GM23338 (cell line): Measurements from ENCODE around the gene NCS1. TPM values are rescaled to one million over a fixed set of nuclear protein-coding genes. Genes with fewer than 3 reads are reported as not detected.

ENCODE experiments used
- ATAC-seq: fragments of 200-7000 bp; cut with Tn5 transposase; 3 replicates; pipeline ENCODE4 v1.9.1; 2020
- DNase-seq: peaks from one replicate; pipeline ENCODE4 v3.0.0-alpha.2; 2015; ENCODE audit warnings: low spot score
- H2AFZ ChIP-seq: fragments of 200-600 bp; sonication (generic); 2 replicates; pipeline ENCODE4 v1.8.0; 2016; ENCODE audit warnings: antibody characterized with exemption, mild to moderate bottlenecking, moderate library complexity
- H3F3A ChIP-seq: fragments of 200-600 bp; sonication (generic); replicated peaks from 2 replicates; pipeline ENCODE4 v1.8.0; 2017; ENCODE audit warnings: antibody characterized with exemption, mixed run types, low read depth
- H3K27ac ChIP-seq: fragments of 200-600 bp; sonication (generic); 2 replicates; pipeline ENCODE4 v1.6.1; 2016; ENCODE audit warnings: low read depth
- H3K27me3 ChIP-seq: fragments of 200-600 bp; sonication (generic); 2 replicates; pipeline ENCODE4 v1.8.0; 2016; ENCODE audit warnings: mild to moderate bottlenecking, mixed run types, moderate library complexity; ENCODE audit not compliant: insufficient read depth
- H3K36me3 ChIP-seq: fragments of 200-600 bp; sonication (generic); 2 replicates; pipeline ENCODE4 v1.8.0; 2016; ENCODE audit warnings: mild to moderate bottlenecking; ENCODE audit not compliant: insufficient read depth
- H3K4me1 ChIP-seq: fragments of 200-600 bp; sonication (generic); 2 replicates; pipeline ENCODE4 v1.8.0; 2016; ENCODE audit warnings: mild to moderate bottlenecking, moderate library complexity; ENCODE audit not compliant: insufficient read depth
- H3K4me2 ChIP-seq: fragments of 200-600 bp; sonication (generic); 2 replicates; pipeline ENCODE4 v1.7.1; 2017; ENCODE audit warnings: mixed run types
- H3K4me3 ChIP-seq: fragments of 200-600 bp; sonication (generic); 2 replicates; pipeline ENCODE4 v1.6.1; 2016; ENCODE audit warnings: mixed run types
- H3K79me2 ChIP-seq: fragments of 200-600 bp; sonication (generic); replicated peaks from 2 replicates; pipeline ENCODE4 v1.8.0; 2017; ENCODE audit warnings: mild to moderate bottlenecking; ENCODE audit not compliant: insufficient read depth
- H3K9me2 ChIP-seq: fragments of 200-600 bp; sonication (generic); 2 replicates; pipeline ENCODE4 v1.8.0; 2017; ENCODE audit not compliant: insufficient read depth
- H4K20me1 ChIP-seq: fragments of 200-600 bp; sonication (generic); replicated peaks from 2 replicates; pipeline ENCODE4 v1.8.0; 2017; ENCODE audit warnings: mild to moderate bottlenecking; ENCODE audit not compliant: insufficient read depth
- H3K27ac Mint-ChIP-seq: 2 replicates; pipeline ENCODE4 v1.8.0; 2020; ENCODE audit warnings: inconsistent platforms, mild to moderate bottlenecking, moderate library complexity, mixed read lengths
- H3K27me3 Mint-ChIP-seq: 3 replicates; pipeline ENCODE4 v1.8.0; 2022; ENCODE audit warnings: low read depth, mild to moderate bottlenecking, moderate library complexity, mixed read lengths, inconsistent platforms; ENCODE audit not compliant: insufficient read depth, poor library complexity
- H3K36me3 Mint-ChIP-seq: 3 replicates; pipeline ENCODE4 v1.8.0; 2021; ENCODE audit warnings: low read depth, mild to moderate bottlenecking, inconsistent platforms, moderate library complexity, mixed read lengths
- H3K4me1 Mint-ChIP-seq: 3 replicates; pipeline ENCODE4 v1.8.0; 2020; ENCODE audit warnings: mild to moderate bottlenecking, inconsistent platforms, mixed read lengths
- H3K4me3 Mint-ChIP-seq: 3 replicates; pipeline ENCODE4 v1.8.0; 2021; ENCODE audit warnings: moderate library complexity, mild to moderate bottlenecking, inconsistent platforms, mixed read lengths
- H3K9me3 Mint-ChIP-seq: 3 replicates; pipeline ENCODE4 v1.8.0; 2020; ENCODE audit warnings: moderate library complexity, mild to moderate bottlenecking, inconsistent platforms, mixed read lengths
- CREB1 ChIP-seq: fragments of 250-450 bp; sonication (Bioruptor Pico); IDR thresholded peaks from 2 replicates; pipeline ENCODE4 v1.5.0; 2020; ENCODE audit warnings: low read depth, mild to moderate bottlenecking, moderate library complexity
- CTCF ChIP-seq, 2 experiments: fragments of 200-600 bp in 1 of 2; sonication (generic) in 1 of 2; conservative IDR thresholded peaks; 2 replicates each; pipeline versions ENCODE4 v1.5.1 to v1.6.1; 2016 to 2017; ENCODE audit warnings: antibody characterized with exemption in 2 of 2, low read depth in 2 of 2, mild to moderate bottlenecking in 2 of 2, moderate library complexity in 1 of 2
- ETS1 ChIP-seq: IDR thresholded peaks from 2 replicates; pipeline ENCODE4 v1.6.1; 2016; ENCODE audit warnings: antibody characterized with exemption
- EZH2 ChIP-seq: fragments of 200-600 bp; sonication (generic); IDR thresholded peaks from one replicate; pipeline ENCODE4 v1.8.0; 2017; ENCODE audit warnings: antibody characterized with exemption, mild to moderate bottlenecking, low read depth; ENCODE audit not compliant: unreplicated experiment
- EZH2phosphoT487 ChIP-seq: fragments of 200-600 bp; sonication (generic); IDR thresholded peaks from one replicate; pipeline ENCODE4 v1.8.1; 2018; ENCODE audit warnings: antibody characterized with exemption; ENCODE audit not compliant: unreplicated experiment
- JUNB ChIP-seq: IDR thresholded peaks from one replicate; pipeline ENCODE4 v1.6.1; 2016; ENCODE audit warnings: antibody characterized with exemption; ENCODE audit not compliant: unreplicated experiment
- NANOG ChIP-seq: IDR thresholded peaks from 2 replicates; pipeline ENCODE4 v1.6.1; 2016; ENCODE audit warnings: antibody characterized with exemption, borderline replicate concordance
- POLR2AphosphoS5 ChIP-seq: IDR thresholded peaks from 2 replicates; pipeline ENCODE4 v1.6.1; 2016; ENCODE audit warnings: antibody characterized with exemption, low read depth
- REST ChIP-seq: IDR thresholded peaks from one replicate; pipeline ENCODE4 v1.6.1; 2018; ENCODE audit warnings: antibody characterized with exemption; ENCODE audit not compliant: unreplicated experiment
- STAT1 ChIP-seq: IDR thresholded peaks from one replicate; pipeline ENCODE4 v1.6.1; 2016; ENCODE audit warnings: antibody characterized with exemption; ENCODE audit not compliant: unreplicated experiment
- ZNF114 ChIP-seq: fragments of 250-450 bp; sonication (Bioruptor Pico); IDR thresholded peaks from 2 replicates; pipeline ENCODE4 v1.5.0; 2020; ENCODE audit warnings: mild to moderate bottlenecking, moderate library complexity
- ZNF331 ChIP-seq: fragments of 250-450 bp; sonication (Bioruptor Pico); IDR thresholded peaks from 2 replicates; pipeline ENCODE4 v1.5.0; 2020; ENCODE audit warnings: low read depth, mild to moderate bottlenecking, moderate library complexity
- ZNF462 ChIP-seq: fragments of 250-450 bp; sonication (Bioruptor Pico); IDR thresholded peaks from 2 replicates; pipeline ENCODE4 v1.5.0; 2020; ENCODE audit warnings: mild to moderate bottlenecking, moderate library complexity
- polyA plus RNA-seq: library from polyadenylated mRNA; unstranded; fragments of >200 nt; fragmentation: Nextera tagmentation; extraction: Ambion mirVana; gene quantifications from 2 replicates; pipeline ENCODE4 v1.2.1, GENCODE V29; 2016
- total RNA-seq: library from RNA; depleted of rRNA; stranded (reverse); fragments of >200 nt; shearing (Covaris generic); gene quantifications from 2 replicates; pipeline ENCODE4 v1.2.3, GENCODE V29; 2014

Gene NCS1
- total and polyA plus RNA-seq, 2 experiments from 2014 or later: 8.2 to 34.3 TPM

GRCh38 chr9:130276121-130276520 is 103.9 kb downstream of the NCS1 start:
- H3K36me3 Mint-ChIP-seq: peaks cover 10% of the 10 kb centered on the region; the same call in 2 of the 3 replicates
- no peak overlapping the region for H3K27ac Mint-ChIP-seq
- DNase-seq (no peak), ATAC-seq (peak; percentile 39; the same call in 2 of the 3 replicates)
- no peak overlapping the region for H3K4me3 ChIP-seq
- no peak overlapping the region for H3K4me3 Mint-ChIP-seq
- TF ChIP-seq ZNF114 (CRISPR knock-in tag): no peak
- no peak for TF ChIP-seq POLR2AphosphoS5
- TF ChIP-seq STAT1: no peak
- no peak for TF ChIP-seq REST
- no peak for TF ChIP-seq CREB1 (CRISPR knock-in tag)
- TF ChIP-seq ETS1: no peak
- TF ChIP-seq NANOG: no peak
- TF ChIP-seq EZH2: no peak
- TF ChIP-seq CTCF (conservative IDR thresholded peaks at IDR 0.05; ENCODE audit: low read depth in 2 of 2): no peak
- TF ChIP-seq EZH2phosphoT487: no peak
- no peak for TF ChIP-seq ZNF331
- no peak for TF ChIP-seq JUNB
- no peak for TF ChIP-seq ZNF462 (CRISPR knock-in tag)
- H3K4me1 ChIP-seq: no peaks in the 10 kb centered on the region
- peaks cover 10% of the 10 kb centered on the region for H3K27me3 Mint-ChIP-seq
- peaks cover 16% of the 10 kb centered on the region for H3K4me1 Mint-ChIP-seq
- no peak overlapping the region for H3K4me2 ChIP-seq
- no peak overlapping the region for H2AFZ ChIP-seq
- H3K9me2 ChIP-seq: no peaks in the 10 kb centered on the region
- no peaks in the 10 kb centered on the region for H3F3A ChIP-seq
- H3K79me2 ChIP-seq: no peaks in the 10 kb centered on the region
- no peak overlapping the region for H3K27ac ChIP-seq
- H4K20me1 ChIP-seq: no peaks in the 10 kb centered on the region
- no peaks in the 10 kb centered on the region for H3K36me3 ChIP-seq
- no peaks in the 10 kb centered on the region for H3K9me3 Mint-ChIP-seq
- H3K27me3 ChIP-seq: no peaks in the 10 kb centered on the region
